HEK293 (cell line): ENCODE results near the gene CNOT6L.

ENCODE experiments used
- CTCF ChIA-PET: fragments of 350-600 bp; formaldehyde crosslinking; extraction: SDS; loops from one replicate; lab custom pipeline; 2021; ENCODE audit warnings: antibody characterized with exemption; lab: Yijun Ruan, JAX
- POLR2A ChIA-PET: fragments of 300-600 bp; formaldehyde crosslinking; extraction: SDS; loops from one replicate; lab custom pipeline; 2020; ENCODE audit warnings: antibody characterized with exemption, inconsistent platforms; lab: Yijun Ruan, JAX
- H3K27ac ChIP-seq: fragments of 200-500 bp; sonication (Bioruptor generic); 2 replicates; pipeline ENCODE4 v1.5.1; 2014; ENCODE audit warnings: low read depth, low read length, control low read depth, inconsistent platforms; ENCODE audit errors: extremely low read depth
- H3K36me3 ChIP-seq, 2 experiments: fragments of 200-500 bp in 1 of 2; sonication (Bioruptor generic) in 1 of 2; 1 replicate in 1 of 2; 2 replicates in 1 of 2; pipeline ENCODE4 v1.5.1; 2014 to 2017; ENCODE audit warnings: inconsistent platforms in 2 of 2, low read length in 2 of 2; ENCODE audit not compliant: control insufficient read depth in 2 of 2, insufficient read depth in 1 of 2
- H3K4me1 ChIP-seq: fragments of 200-500 bp; sonication (Bioruptor generic); 2 replicates; pipeline ENCODE4 v1.5.1; 2014; ENCODE audit warnings: mild to moderate bottlenecking, low read length, inconsistent platforms; ENCODE audit not compliant: control insufficient read depth, insufficient read depth
- H3K4me3 ChIP-seq: 2 replicates; pipeline ENCODE4 v1.5.1; 2011; ENCODE audit warnings: low read depth, mild to moderate bottlenecking, control low read depth, low read length, moderate library complexity
- H3K9me3 ChIP-seq: fragments of 200-500 bp; sonication (Bioruptor generic); 2 replicates; pipeline ENCODE4 v1.5.1; 2014; ENCODE audit warnings: low read depth, low read length, inconsistent platforms; ENCODE audit not compliant: control insufficient read depth, insufficient read depth
- GLI4 ChIP-seq: fragments of 450-650 bp; formaldehyde crosslinking; IDR thresholded peaks from 2 replicates; pipeline ENCODE4 v1.5.1; 2016; ENCODE audit warnings: missing biosample characterization, missing genetic modification characterization
- HIC1 ChIP-seq: fragments of 450-650 bp; formaldehyde crosslinking; IDR thresholded peaks from 2 replicates; pipeline ENCODE4 v1.5.1; 2016; ENCODE audit warnings: missing biosample characterization, missing genetic modification characterization
- PBX3 ChIP-seq: sonication (generic); formaldehyde crosslinking; IDR thresholded peaks from 2 replicates; pipeline ENCODE4 v1.8.1; 2022; ENCODE audit warnings: mild to moderate bottlenecking, moderate library complexity, missing genetic modification reagents
- SP2 ChIP-seq: fragments of 450-650 bp; formaldehyde crosslinking; IDR thresholded peaks from 2 replicates; pipeline ENCODE4 v1.5.1; 2016; ENCODE audit warnings: missing biosample characterization, missing genetic modification characterization
- ZBTB1 ChIP-seq: fragments of 450-650 bp; formaldehyde crosslinking; IDR thresholded peaks from 2 replicates; pipeline ENCODE4 v1.5.1; 2016; ENCODE audit warnings: missing biosample characterization, missing genetic modification characterization
- ZBTB44 ChIP-seq: fragments of 450-650 bp; IDR thresholded peaks from 2 replicates; pipeline ENCODE4 v1.5.1; 2018; ENCODE audit warnings: missing biosample characterization, mild to moderate bottlenecking, missing genetic modification characterization
- ZNF16 ChIP-seq: fragments of 450-650 bp; formaldehyde crosslinking; IDR thresholded peaks from 2 replicates; pipeline ENCODE4 v1.5.1; 2016; ENCODE audit warnings: low read depth, missing biosample characterization, missing genetic modification characterization
- ZNF175 ChIP-seq: fragments of 450-650 bp; formaldehyde crosslinking; IDR thresholded peaks from 2 replicates; pipeline ENCODE4 v1.5.1; 2016; ENCODE audit warnings: missing biosample characterization, missing genetic modification characterization
- ZNF19 ChIP-seq: fragments of 450-650 bp; formaldehyde crosslinking; IDR thresholded peaks from 2 replicates; pipeline ENCODE4; 2016; ENCODE audit warnings: missing biosample characterization, missing genetic modification characterization, low read depth
- ZNF248 ChIP-seq: fragments of 450-650 bp; formaldehyde crosslinking; IDR thresholded peaks from 2 replicates; pipeline ENCODE4 v1.5.1; 2017; ENCODE audit warnings: missing biosample characterization, missing genetic modification characterization
- ZNF280C ChIP-seq: fragments of 450-650 bp; formaldehyde crosslinking; IDR thresholded peaks from 2 replicates; pipeline ENCODE4 v1.5.1; 2016; ENCODE audit warnings: missing biosample characterization, missing genetic modification characterization
- ZNF423 ChIP-seq: fragments of 450-650 bp; formaldehyde crosslinking; IDR thresholded peaks from 2 replicates; pipeline ENCODE4 v1.5.1; 2016; ENCODE audit warnings: missing biosample characterization, missing genetic modification characterization
- ZNF433 ChIP-seq: fragments of 450-650 bp; formaldehyde crosslinking; IDR thresholded peaks from 2 replicates; pipeline ENCODE4 v1.5.1; 2016; ENCODE audit warnings: missing biosample characterization, missing genetic modification characterization, low read depth
- ZNF449 ChIP-seq: fragments of 450-650 bp; formaldehyde crosslinking; IDR thresholded peaks from 2 replicates; pipeline ENCODE4 v1.5.1; 2017; ENCODE audit warnings: missing biosample characterization, mild to moderate bottlenecking, missing genetic modification characterization, moderate library complexity
- ZNF488 ChIP-seq: fragments of 450-650 bp; formaldehyde crosslinking; IDR thresholded peaks from 2 replicates; pipeline ENCODE4 v1.5.1; 2016; ENCODE audit warnings: missing biosample characterization, missing genetic modification characterization
- ZNF514 ChIP-seq: fragments of 450-650 bp; formaldehyde crosslinking; IDR thresholded peaks from 2 replicates; pipeline ENCODE4 v1.5.1; 2016; ENCODE audit warnings: missing biosample characterization, missing genetic modification characterization
- ZNF521 ChIP-seq: fragments of 450-650 bp; formaldehyde crosslinking; IDR thresholded peaks from 2 replicates; pipeline ENCODE4 v1.5.1; 2017; ENCODE audit warnings: missing biosample characterization, mild to moderate bottlenecking, missing genetic modification characterization
- ZNF776 ChIP-seq: fragments of 450-650 bp; formaldehyde crosslinking; IDR thresholded peaks from 2 replicates; pipeline ENCODE4 v1.5.0; 2017; ENCODE audit warnings: missing biosample characterization, missing genetic modification characterization, borderline replicate concordance
- ZNF843 ChIP-seq: fragments of 450-650 bp; formaldehyde crosslinking; IDR thresholded peaks from 2 replicates; pipeline ENCODE4 v1.5.1; 2016; ENCODE audit warnings: missing biosample characterization, missing genetic modification characterization
- ZSCAN5A ChIP-seq: fragments of 450-650 bp; formaldehyde crosslinking; IDR thresholded peaks from 2 replicates; pipeline ENCODE4 v1.5.1; 2016; ENCODE audit warnings: missing biosample characterization, missing genetic modification characterization

Gene CNOT6L

GRCh38 chr4:77710684-77711083 is 108.5 kb downstream of the CNOT6L start (continued):
- TF ChIP-seq HIC1 (tag by site-specific recombination) (no peak), ZNF175 (no peak), GLI4 (tag by site-specific recombination) (no peak)

GRCh38 chr4:77710059-77710458 is 109.1 kb downstream of the CNOT6L start:
- no peak overlapping the region for H3K4me3 ChIP-seq
- ChIA-PET CTCF (no interaction called here), POLR2A (no interaction called here)
- no peaks in the 10 kb centered on the region for H3K4me1 ChIP-seq
- H3K36me3 ChIP-seq = no peaks in the 10 kb centered on the region
- H3K9me3 ChIP-seq = no peaks in the 10 kb centered on the region
- no peak for TF ChIP-seq ZNF514
- no peak for TF ChIP-seq ZNF843
- TF ChIP-seq ZNF19 = no peak
- no peak for TF ChIP-seq ZNF16
- TF ChIP-seq ZSCAN5A (tag by site-specific recombination) = no peak
- no peak for TF ChIP-seq SP2 (tag by site-specific recombination)
- TF ChIP-seq ZNF776 = no peak
- no peak for TF ChIP-seq ZNF521 (tag by site-specific recombination)
- no peak for TF ChIP-seq ZNF449 (tag by site-specific recombination)
- TF ChIP-seq ZBTB44 (tag by site-specific recombination) = no peak
- TF ChIP-seq PBX3 (CRISPR knock-in tag) = no peak
- no peak for TF ChIP-seq ZNF248 (tag by site-specific recombination)
- no peak for TF ChIP-seq ZNF488
- no peak for TF ChIP-seq ZNF280C (tag by site-specific recombination)
- TF ChIP-seq ZBTB1 (tag by site-specific recombination) = no peak
- TF ChIP-seq ZNF423 (tag by site-specific recombination) = no peak
- TF ChIP-seq ZNF433 (tag by site-specific recombination) = no peak
- TF ChIP-seq, all 188 proteins: peak for 0
- no peak overlapping the region for H3K27ac ChIP-seq
